B cell (primary cell): ENCODE measurements around the gene GNAI2.
A peak's percentile ranks its signal among the peaks of the same experiment; 100 is the strongest.

Experiments used
- CTCF ChIP-seq: fragments of 200-600 bp; IDR thresholded peaks from one replicate; pipeline ENCODE4 v1.8.0; 2022; ENCODE audit warnings: antibody characterized with exemption, mild to moderate bottlenecking
- EZH2 ChIP-seq: IDR thresholded peaks from 2 replicates; pipeline ENCODE4 v1.6.1; 2012; ENCODE audit warnings: borderline replicate concordance, low read depth, mild to moderate bottlenecking, moderate library complexity, low read length; ENCODE audit not compliant: insufficient read depth, poor library complexity, severe bottlenecking

GRCh38 chr3:50192689-50193141 is 43.3 kb upstream of the GNAI2 start:
- TF ChIP-seq EZH2 (no peak), CTCF (peak; percentile 86)
